GM19438 (cell line): ENCODE measurements around the gene VGLL4.
"Not testable (repeated sequence)": the region's sequence is repeated elsewhere in the genome, so short reads cannot be mapped to it uniquely, and the experiment has no call there.

ENCODE experiments used
- ATAC-seq: cut with Tn5 transposase; IDR thresholded peaks from one replicate; pipeline ENCODE4 v1.9.1; 2021; ENCODE audit warnings: low read depth; ENCODE audit not compliant: unreplicated experiment

Gene VGLL4

DNA sequence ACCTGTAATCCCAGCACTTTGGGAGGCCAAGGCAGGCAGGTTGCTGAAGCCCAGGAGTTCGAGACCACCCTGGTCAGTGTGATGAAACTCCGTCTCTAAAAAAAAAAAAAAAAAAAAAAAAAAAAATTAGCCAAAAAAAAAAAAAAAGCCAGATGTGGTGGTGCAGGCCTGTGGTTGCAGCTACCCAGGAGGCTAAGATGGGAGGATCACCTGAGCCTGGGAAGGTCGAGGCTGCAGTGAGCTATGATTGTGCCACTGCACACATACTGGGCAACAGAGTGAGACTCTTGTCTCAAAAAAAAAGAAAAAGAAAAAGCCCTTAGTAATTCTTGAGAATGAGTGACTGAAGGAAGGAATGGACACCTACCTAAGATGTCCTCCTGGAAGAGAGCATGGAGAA is 105.1 kb downstream of the VGLL4 start:
- no peak for ATAC-seq

DNA sequence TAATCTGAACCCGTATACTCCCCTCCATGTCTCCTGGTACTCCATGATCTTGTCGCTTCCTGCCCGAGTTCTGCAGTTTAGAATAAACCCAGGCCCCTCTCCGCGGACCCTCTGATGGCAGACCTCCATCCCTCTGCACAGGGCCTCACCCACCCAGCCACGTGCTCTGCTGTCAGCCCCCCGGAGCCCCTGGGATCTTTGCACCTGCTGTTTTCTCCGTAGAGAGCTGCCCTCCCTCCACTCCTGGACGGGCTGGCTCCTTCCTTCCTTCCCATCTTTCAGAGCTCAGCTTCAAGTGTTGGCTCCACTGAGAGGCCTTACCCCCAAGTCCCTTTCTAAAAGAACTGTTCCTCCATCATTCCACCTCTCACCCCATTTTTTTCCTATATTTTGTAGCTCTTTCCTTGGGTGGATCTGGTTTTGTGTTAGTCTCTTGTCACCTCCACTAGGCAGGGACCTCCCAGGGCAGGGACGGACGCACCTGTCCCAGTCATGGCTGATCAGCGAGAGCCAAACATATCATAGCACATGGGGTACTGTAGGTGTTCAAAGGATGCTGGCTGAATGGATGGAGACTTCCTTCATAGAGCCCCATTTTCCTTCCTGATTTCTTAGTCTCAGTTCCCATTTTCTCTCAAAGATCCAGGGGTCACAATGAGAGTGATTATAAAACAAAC is 106.6 kb downstream of the VGLL4 start:
- ATAC-seq, result no peak

DNA sequence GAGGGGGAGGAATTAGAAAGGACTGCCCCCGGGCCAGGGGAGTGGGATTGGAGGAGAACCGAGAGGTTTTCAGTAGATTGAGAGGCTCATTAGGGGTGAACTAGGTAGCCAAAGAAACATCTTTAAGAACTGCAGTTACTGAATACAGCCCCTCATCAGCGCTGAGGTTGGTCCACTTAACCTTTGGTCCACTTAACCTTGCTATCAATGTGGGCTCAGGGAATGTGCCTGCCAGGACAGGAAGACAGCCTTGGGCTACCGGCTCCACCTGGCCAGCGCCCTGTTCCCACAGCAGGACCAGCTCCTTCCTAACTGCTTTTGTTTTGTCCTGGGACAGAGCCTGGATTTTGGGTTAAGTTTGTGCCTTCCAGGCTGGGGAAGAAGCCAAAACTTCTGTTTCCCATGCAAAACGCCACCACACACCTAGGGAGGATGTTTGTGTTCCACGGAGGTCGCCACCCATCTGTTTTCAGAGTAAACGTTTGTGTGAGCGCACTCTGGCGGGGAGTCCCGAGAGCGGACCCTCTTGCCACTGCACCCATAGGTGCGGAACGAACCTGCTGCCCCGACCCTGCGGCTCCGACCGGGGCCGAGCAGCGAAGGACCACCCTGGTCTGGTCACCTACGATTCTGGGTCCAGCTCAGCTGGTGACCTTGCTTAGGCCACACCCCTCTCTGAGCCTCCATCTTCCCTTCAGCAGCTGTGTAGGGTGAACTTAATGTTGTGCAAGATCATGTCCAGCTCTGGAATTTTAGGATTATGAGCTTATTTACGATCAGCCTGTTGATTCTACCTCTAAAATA is 107.4 kb downstream of the VGLL4 start:
- ATAC-seq, result no peak

DNA sequence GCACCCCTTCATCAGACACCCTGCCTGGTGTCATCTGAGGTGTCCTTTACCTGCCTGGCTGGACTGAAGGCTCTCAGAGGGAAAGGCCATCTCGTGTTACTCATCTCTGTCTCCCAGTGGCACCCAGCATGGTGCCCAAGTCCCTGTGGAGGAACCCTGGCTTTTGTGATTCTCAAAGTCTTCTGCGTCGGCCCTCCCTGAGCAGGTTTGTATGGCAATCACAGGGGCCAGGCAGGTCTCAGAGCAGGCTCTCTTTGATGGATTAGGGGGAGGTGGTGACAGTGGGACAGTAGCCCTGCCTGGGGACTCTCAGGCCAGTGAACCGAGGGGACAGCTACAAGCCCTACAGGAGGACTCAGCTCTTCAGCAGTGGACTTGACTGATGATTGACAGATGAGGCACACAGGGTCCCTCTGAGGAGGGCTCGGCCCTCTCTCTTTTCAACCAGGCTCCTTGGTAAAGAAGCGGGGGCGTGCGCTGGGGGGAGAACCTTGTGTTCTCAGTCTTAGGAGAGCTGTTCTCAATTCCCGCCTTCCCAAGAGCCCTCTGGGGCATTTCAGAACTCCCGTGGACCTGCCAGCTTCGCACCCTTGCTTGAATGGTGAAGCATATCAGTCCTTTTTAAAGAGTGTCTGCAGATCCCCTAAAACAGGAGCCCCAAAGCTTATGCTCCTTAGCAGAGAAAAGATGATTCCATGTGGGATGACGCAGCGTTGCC is 108.3 kb downstream of the VGLL4 start:
- ATAC-seq, result no peak

DNA sequence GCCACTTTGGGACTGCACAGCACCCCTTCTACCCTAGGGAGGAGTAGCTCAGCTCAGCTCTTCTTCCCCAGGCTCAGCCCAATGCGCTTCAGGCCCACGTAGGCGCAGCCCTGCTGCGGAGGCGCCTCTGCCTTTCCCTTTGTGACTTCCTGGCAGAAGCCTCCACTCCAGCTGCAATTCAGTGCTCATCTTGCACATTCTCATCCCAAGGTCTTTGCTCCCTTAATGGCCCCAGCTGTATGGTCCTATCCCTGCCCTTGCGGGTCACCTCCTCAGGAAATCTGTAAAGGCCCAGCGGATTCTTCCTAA is 109.0 kb downstream of the VGLL4 start:
- no peak for ATAC-seq

DNA sequence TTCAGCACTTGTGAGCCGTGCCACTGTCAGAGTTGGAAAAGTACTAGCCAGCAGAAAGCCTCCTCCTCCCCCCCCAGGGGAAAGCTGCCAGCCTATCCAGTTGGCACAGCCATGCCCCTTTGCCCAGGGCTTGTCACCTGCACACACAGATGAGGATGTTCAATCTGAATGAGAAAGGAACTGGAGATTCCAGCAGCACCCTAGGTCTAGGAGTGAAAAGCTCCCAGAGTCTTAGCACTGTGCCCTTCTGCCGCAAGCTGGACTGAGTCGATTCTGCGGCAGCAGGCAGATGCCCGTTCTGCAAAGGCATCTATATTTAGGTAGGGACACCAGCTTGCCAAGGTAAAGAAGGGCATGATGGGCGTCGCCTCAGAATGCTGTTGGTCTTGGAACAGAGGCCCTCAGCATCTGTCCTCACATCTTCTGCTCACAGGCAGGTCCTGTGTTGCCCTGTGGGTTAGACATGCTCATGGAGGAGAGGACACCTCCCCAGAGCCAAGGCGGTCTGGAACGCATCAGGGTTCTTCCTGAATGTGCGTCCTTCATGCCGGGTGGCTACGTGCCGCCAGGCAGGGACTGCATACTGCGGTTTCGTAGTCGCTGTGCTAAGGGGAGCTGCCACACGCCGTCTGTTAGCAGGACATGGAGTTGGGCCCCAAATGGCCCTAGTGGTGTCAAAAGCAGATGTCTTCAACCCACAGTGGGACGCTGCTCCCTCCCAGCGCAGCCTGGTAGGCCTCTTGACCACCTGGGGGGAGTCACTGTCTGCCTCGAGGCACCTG is 109.5 kb downstream of the VGLL4 start:
- no peak for ATAC-seq

DNA sequence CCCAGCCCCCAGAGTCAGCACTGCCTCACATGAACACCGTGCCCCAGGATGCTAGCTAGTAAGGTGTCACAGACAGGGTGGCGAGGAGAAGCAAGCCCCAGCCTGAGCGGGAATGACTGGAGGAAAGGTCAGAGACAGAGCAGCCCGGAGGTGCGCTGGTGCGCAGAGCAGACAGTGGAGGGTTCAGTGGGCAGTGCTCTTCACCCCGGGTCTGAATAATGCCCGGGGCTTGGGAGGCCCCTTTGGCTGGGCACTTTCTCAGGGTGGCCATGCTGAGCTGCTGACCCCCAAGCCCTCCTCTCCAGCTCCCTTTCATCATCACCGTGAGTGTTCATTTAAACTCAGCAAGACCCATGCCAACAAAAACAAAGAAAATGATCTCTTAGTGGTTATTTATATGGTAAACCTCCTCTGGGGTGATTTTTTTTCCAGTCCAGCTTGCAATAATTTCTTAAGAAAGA is 110.8 kb downstream of the VGLL4 start:
- no peak for ATAC-seq

DNA sequence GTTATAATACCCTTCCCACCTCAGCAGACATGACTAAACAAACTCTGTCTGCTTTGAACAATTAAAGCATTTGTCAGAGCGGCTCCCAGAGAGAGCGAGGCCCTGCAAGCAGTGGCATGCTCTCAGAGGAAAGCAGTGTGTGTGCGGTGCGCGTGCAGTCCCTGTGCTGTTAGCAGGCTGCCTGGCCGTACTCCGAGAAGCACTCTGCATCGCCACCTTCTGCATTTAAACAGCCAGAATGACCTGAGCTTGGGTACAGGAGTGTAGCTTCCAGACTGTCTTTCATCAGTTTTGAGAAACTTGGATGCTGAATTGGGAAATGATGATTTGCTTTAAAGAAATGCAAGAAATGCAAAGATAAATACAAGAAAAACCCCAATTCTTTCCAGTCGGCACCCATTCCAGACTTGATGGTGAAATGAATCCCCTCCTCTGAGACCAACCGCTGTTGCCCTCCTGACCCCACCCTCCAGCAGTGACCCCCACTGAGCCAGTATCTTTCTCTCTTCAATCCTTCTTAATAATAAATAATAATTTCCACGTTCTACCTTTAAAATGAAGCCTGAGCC is 113.5 kb downstream of the VGLL4 start:
- ATAC-seq, result no peak

DNA sequence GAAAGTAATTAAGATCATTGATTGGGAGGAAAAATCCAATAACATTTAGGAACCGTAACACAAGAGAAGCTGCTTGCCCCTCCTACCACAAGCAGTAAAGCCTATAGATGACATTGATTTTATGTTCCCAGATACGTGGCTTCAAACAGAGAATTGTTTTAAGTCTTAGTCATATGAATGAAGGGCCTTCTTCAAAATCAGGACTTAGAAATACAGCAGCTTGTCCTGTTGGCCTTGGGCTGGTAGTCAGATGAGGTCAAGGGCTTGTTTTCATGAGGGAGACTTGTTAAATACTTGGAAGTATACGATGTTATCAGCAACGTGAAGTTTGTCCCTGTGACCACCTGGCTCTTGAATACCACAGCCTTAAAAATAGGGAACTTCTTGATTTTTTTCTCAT is 114.4 kb downstream of the VGLL4 start:
- no peak for ATAC-seq

DNA sequence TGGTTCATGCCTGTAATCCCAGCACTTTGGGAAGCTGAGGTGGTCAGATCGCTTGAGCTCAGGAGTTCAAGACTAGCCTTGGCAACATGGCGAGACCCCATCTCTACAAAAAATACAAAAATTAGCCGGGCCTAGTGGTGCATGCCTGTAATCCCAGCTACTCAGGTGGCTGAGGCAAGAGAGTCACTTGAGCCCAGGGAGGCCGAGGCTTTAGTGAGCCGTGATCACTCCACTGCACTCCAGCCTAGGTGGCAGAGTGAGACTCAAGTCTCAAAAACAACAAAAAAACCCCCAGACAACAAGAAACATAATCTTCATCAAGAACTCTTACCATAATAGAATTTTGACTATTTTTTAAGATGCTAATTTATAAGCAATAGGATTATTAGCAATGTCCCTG is 117.6 kb downstream of the VGLL4 start:
- not testable (repeated sequence) for ATAC-seq

DNA sequence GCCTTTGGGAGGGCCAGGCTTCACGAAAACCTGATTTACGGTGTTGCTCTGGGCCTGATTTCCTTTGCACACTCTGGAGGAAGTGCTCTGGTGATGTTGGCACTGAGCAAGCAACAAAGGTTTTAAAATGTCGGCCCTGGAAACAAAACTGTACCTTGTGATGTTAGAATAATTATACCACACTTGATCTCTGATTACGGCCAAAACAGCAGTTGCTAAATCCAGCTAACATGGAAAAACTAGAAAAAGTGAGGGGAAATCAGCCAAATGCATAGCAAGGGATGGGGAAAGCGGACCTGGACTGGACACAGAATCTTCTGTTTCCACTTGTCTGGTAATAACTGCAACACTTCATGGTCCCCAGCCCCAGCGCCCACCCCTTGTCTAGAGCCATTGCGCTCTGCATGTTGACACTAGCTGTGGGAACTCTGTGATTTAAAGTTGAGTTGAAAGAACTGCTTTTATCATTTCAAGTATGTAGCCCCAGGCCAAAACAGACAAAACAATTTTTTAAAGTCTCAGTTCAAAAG is 120.1 kb downstream of the VGLL4 start:
- no peak for ATAC-seq

DNA sequence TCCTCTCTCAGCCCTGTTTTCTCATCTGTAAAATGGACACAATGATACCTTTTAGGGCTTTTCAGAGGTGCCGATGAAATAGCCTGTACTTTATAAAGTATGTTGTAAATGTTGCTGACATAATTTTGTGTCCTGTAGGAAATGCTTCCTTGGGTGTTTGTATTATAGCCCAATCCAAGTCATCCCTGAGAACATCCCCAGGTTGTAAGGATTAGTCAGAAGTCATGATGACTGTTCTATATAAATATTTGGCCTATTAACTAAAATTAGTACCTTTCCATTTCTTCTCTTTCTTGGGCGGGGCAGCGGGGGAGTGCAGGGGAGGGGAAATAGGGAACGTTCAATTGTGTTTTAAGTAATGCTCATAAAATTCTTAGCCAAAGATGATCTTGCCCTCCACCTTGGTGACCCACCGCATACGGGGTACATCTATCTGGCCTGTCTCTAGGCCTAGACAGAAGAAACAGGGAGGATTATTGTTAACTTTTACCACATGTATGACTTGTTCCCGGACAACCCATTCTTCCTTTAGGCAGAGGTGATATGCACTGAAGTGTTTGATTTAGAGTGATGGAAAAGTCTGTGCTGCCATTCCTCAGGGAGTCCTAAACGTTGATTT is 120.7 kb downstream of the VGLL4 start:
- no peak for ATAC-seq

DNA sequence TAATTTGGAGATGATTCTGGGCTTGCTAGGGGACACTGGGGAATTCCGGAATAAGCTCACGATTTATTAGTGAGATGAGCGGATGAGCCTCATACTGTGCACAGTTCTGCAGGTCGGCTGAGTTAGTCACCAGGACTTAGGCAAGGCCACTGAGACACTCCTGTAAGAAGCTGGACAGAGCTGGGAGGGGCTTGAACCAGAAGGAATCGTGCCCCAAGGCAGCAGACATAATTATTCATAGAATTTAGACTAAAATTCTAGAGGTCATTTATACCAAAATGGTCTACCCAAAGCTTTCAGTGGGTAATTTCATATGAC is 121.4 kb downstream of the VGLL4 start:
- ATAC-seq, result no peak

DNA sequence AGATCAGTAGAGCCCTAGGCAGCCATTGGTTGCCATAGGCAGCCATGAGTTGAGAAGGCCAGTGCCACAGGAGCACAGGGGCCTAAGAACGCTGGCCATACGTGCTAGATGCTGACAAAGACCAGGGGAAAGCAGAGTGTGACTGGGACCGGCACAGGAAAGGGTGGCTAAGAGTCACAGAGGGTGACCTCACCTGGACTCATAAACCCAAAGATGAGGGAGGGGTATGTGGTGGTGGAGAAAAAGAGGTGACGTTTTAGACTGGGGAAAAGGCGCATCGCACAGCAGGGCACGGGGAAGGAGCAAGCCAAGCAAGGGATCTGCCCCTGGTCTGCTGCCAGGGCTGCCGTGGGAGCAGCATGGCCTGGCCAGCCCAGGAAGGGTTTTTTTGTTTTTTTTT is 122.5 kb downstream of the VGLL4 start:
- ATAC-seq, result no peak

DNA sequence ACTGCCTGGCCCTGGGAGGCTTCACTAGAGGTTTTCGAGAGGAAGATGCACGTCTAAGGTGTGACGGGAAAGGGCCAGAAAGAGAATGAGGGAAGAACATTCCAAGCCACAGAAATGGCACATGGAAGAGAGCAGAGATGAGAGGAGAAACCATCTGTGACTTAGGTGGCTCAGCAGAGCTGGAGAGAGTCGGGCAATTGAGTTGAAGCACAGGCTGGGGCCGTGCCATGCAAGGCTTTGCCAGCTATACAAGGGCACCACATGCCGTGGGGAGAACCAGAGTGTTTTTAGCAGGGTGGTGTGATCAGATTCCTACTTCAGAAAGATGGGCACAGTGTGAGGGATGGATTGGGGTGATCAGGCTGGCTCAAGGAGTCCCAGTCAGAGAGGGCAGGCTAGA is 126.1 kb downstream of the VGLL4 start:
- ATAC-seq, result no peak

DNA sequence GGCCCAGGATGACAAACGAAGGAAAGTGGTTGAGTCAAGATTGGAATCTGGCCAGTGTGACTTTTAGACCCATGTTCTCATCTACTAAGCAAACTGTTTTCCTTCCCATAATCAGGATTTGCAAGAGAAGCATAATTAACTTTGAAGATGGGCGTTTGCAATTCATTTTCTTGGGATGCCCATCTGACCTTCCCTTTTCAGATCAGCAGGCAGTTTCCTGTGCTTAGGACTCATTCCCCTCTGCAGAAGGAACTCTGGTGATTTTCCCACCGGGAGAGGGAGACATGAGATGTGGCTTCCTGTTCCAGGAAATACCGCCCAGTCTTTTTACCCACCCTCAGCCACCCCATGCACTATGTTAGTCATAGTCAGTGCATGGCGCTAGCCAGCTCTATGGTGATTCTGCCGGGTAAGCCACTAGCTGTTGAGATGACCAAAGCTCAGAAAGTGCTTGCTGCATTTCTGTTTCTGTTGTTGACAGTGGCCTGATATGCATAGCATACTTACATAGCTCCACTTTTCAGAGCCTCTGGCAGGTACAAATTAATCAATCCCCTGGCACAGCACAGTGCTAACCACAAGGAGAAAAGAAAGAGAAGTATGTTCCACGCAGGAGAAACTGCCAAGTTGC is 129.4 kb downstream of the VGLL4 start:
- no peak for ATAC-seq

DNA sequence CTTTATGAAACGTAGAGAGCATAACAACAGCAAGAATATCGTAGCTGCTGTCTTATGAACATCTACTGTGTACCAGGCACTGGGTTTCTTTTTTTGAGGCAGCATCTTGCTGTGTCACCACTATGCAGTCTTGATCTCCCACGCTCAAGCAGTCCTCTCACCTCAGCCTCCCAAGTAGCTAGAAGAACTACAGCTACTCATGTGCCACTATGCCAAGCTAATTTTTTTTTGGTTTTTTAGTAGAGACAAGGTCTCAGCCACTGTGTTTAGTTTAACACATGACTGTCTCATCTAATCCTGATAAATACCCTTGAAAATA is 129.9 kb downstream of the VGLL4 start:
- ATAC-seq, result no peak

DNA sequence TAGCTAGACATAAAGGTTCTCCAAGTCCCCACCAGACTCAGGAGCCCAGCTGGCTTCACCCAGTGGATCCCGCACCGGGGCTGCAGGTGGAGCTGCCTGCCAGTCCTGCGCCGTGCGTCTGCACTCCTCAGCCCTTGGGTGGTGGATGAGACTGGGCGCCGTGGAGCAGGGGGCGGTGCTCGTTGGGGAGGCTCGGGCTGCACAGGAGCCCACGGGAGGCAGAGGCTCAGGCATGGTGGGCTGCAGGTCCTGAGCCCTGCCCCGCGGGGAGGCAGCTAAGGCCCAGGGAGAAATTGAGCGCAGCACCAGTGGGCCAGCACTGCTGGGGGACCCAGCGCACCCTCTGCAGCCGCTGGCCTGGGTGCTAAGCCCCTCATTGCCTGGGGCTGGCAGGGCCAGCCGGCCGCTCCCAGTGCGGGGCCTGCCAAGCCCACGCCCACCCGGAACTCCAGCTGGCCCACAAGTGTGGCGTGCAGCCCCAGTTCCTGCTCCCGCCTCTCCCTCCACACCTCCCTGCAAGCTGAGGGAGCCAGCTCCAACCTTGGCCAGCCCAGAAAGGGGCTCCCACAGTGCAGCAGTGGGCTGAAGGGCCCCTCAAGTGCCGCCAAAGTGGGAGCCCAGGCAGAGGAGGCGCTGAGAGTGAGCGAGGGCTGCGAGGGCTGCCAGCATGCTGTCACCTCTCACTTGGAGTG is 130.4 kb downstream of the VGLL4 start:
- not testable (repeated sequence) for ATAC-seq

DNA sequence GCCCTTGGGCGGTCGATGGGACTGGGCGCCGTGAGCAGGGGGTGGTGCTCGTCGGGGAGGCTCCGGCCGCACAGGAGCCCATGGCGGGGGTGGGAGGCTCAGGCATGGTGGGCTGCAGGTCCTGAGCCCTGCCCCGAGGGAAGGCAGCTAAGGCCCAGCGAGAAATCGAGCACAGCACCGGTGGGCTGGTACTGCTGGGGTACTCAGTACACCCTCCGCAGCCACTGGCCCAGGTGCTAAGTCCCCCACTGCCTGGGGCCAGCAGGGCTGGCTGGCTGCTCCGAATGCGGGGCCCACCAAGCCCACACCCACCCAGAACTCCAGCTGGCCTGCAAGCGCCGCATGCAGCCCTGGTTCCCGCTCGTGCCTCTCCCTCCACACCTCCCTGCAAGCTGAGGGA is 132.1 kb downstream of the VGLL4 start:
- ATAC-seq, result not testable (repeated sequence)
